ENCODE data around the gene CARD6. TPM values are rescaled to one million over a fixed set of nuclear protein-coding genes. Genes with fewer than 3 reads are reported as not detected.
"Not testable (repeated sequence)": the region's sequence is repeated elsewhere in the genome, so short reads cannot be mapped to it uniquely, and the experiment has no call there.

The CARD6 gene
- total and polyA plus RNA-seq, 9 of the 15 experiments (the other 6 are each of a cell fraction or from before 2014, with no cell fraction given), result 3.5 to 8.3 (median 5.9) TPM

GRCh38 chr5:40794877-40795276 is 46.3 kb upstream of the CARD6 start:
- ATAC-seq; H3K27me3 ChIP-seq (ENCODE audit: control insufficient read depth in 2 of 2, insufficient read depth in 2 of 2, low read length in 2 of 2); BruUV-seq (replicated peaks); H3K4me2 ChIP-seq (ENCODE audit: insufficient read depth, low read length); in situ Hi-C loops (cut with MboI); H3K9me3 ChIP-seq (replicated peaks; ENCODE audit: control insufficient read depth, insufficient read depth, low read depth, low read length); CTCF ChIA-PET (ENCODE audit: low intra/inter-chr PET ratio); H3K4me3 ChIP-seq; DNase-seq (ENCODE audit: extremely low read depth in 1 of 4, low spot score in 3 of 4); H2AFZ ChIP-seq (ENCODE audit: low read depth, low read length); intact Hi-C loops (cut with micrococcal nuclease); H3K9me1 ChIP-seq (ENCODE audit: control insufficient read depth, insufficient read depth, low read length); FAIRE-seq; H3K27ac ChIP-seq (ENCODE audit: extremely low read depth, low read depth, low read length); H3K9ac ChIP-seq (ENCODE audit: insufficient read depth in 1 of 2, low read depth in 2 of 2, low read length in 2 of 2): not testable (repeated sequence)
- peaks cover 13% of the 10 kb centered on the region for H4K20me1 ChIP-seq (replicated peaks; ENCODE audit: control insufficient read depth, insufficient read depth, low read length)
- peaks cover 28% of the 10 kb centered on the region; the same call in 2 of the 3 replicates for H3K36me3 ChIP-seq (ENCODE audit: control insufficient read depth, insufficient read depth, low read length)
- POLR2A ChIA-PET, result interaction anchor here (1.4 kb wide), 1 partner anchor 7 kb away, joined by 4 read pairs; no protein-coding TSS in a partner anchor
- TF ChIP-seq BCOR (IDR thresholded peaks at IDR 0.05), result peak; percentile 71
- 0 out of 2 replicates have a peak, but pooled peaks have one; percentile 38 for TF ChIP-seq CEBPB (tag; IDR thresholded peaks at IDR 0.05)
- peak; percentile 18 to 61; a peak in 1 of 4 replicates for TF ChIP-seq HDAC1 (IDR thresholded peaks at IDR 0.05)
- 0 out of 2 replicates have a peak, but pooled peaks have one; percentile 4 for TF ChIP-seq NFIC (IDR thresholded peaks at IDR 0.05)
- peak; percentile 77 for TF ChIP-seq ZNF146 (CRISPR knock-in tag; IDR thresholded peaks at IDR 0.05; ENCODE audit: unreplicated experiment)
- TF ChIP-seq KDM1A (IDR thresholded peaks at IDR 0.05), result peak in 1 of 2 experiments; percentile 47; a peak in 1 of 4 replicates
- 92% methylated on average over 3 of the region's 3 CpGs for WGBS (ENCODE audit: insufficient coverage, low coverage, missing lambda C conversion rate)
- peaks cover 98% of the 10 kb centered on the region for H3K79me2 ChIP-seq (ENCODE audit: control insufficient read depth, insufficient read depth, low read length)
- peaks cover 18 to 39% of the 10 kb centered on the region in 2 experiments; a peak in 4 of 5 replicates for H3K4me1 ChIP-seq (replicated peaks in 1 of 2; ENCODE audit: control insufficient read depth in 2 of 2, insufficient read depth in 2 of 2, low read length in 2 of 2)

GRCh38 chr5:40796487-40796889 is 44.7 kb upstream of the CARD6 start:
- Histone ChIP-seq H2AFZ (ENCODE audit: low read depth, low read length) (no peak overlapping the region), H3K79me2 (ENCODE audit: control insufficient read depth, insufficient read depth, low read length) (peaks cover 85% of the 10 kb centered on the region), H3K4me3 (peak overlapping the region; percentile 94), H3K9ac (ENCODE audit: insufficient read depth in 1 of 2, low read depth in 2 of 2, low read length in 2 of 2) (peak overlapping the region in 1 of 2 experiments; percentile 84; a peak in 3 of 4 replicates), H4K20me1 (replicated peaks; ENCODE audit: control insufficient read depth, insufficient read depth, low read length) (peaks cover 4% of the 10 kb centered on the region), H3K4me1 (replicated peaks in 1 of 2; ENCODE audit: control insufficient read depth in 2 of 2, insufficient read depth in 2 of 2, low read length in 2 of 2) (peaks cover 22 to 37% of the 10 kb centered on the region in 2 experiments; a peak in 4 of 5 replicates), H3K4me2 (ENCODE audit: insufficient read depth, low read length) (peak overlapping the region; percentile 93), H3K9me3 (replicated peaks; ENCODE audit: control insufficient read depth, insufficient read depth, low read depth, low read length) (no peaks in the 10 kb centered on the region), H3K36me3 (ENCODE audit: control insufficient read depth, insufficient read depth, low read length) (peaks cover 18% of the 10 kb centered on the region; the same call in 2 of the 3 replicates), H3K27ac (ENCODE audit: extremely low read depth, low read depth, low read length) (peak overlapping the region; percentile 92; the same call in 2 of the 3 replicates), H3K9me1 (ENCODE audit: control insufficient read depth, insufficient read depth, low read length) (no peaks in the 10 kb centered on the region), H3K27me3 (ENCODE audit: control insufficient read depth in 2 of 2, insufficient read depth in 2 of 2, low read length in 2 of 2) (no peaks in the 10 kb centered on the region)
- intact Hi-C loops (cut with micrococcal nuclease) (no loop called here), in situ Hi-C loops (cut with MboI) (no loop called here)
- ChIA-PET POLR2A (interaction anchor here (0.9 to 1.5 kb wide), 3 partner anchors 10 to 27 kb away, joined by 3 to 7 read pairs (median 3); no protein-coding TSS in a partner anchor), CTCF (ENCODE audit: low intra/inter-chr PET ratio) (no interaction called here)
- 29% methylated on average over 3 of the region's 3 CpGs for WGBS (ENCODE audit: insufficient coverage, low coverage, missing lambda C conversion rate)
- DNase-seq (ENCODE audit: extremely low read depth in 1 of 4, low spot score in 3 of 4) (no peak), ATAC-seq (no peak), FAIRE-seq (no peak)
- BruUV-seq (replicated peaks), result no TSS peak
- no peak for TF ChIP-seq ARID1B (IDR thresholded peaks at IDR 0.05)
- no peak for TF ChIP-seq ILK (tag; IDR thresholded peaks at IDR 0.05; ENCODE audit: borderline replicate concordance, low read depth)
- peak; percentile 53; the same call in 1 of the 2 replicates for TF ChIP-seq CEBPB (tag; IDR thresholded peaks at IDR 0.05)
- TF ChIP-seq YY1 (IDR thresholded peaks at IDR 0.05; ENCODE audit: borderline replicate concordance in 1 of 3, control insufficient read depth in 1 of 3, extremely low read depth in 1 of 3, insufficient read depth in 3 of 3, insufficient read length in 1 of 3, insufficient replicate concordance in 2 of 3, low read depth in 1 of 3, low read length in 2 of 3), result no peak
- no peak for TF ChIP-seq CEBPG (CRISPR knock-in tag; IDR thresholded peaks at IDR 0.05)
- TF ChIP-seq CEBPG (tag; conservative IDR thresholded peaks at IDR 0.05 in 1 of 2, IDR thresholded peaks at IDR 0.05 in 1 of 2), result peak; percentile 14 to 75; a peak in 2 of 4 replicates
- 0 out of 4 replicates have a peak, but pooled peaks of 1 of the 2 experiments have one; percentile 52 for TF ChIP-seq SRF (CRISPR knock-in tag; IDR thresholded peaks at IDR 0.05)
- no peak for TF ChIP-seq TAF15 (IDR thresholded peaks at IDR 0.05; ENCODE audit: low read depth, low read length)
